HG03520 (cell line): ENCODE measurements around the gene CLEC16A.

ENCODE experiments used
- ATAC-seq: cut with Tn5 transposase; IDR thresholded peaks from one replicate; pipeline ENCODE4 v1.9.1; 2021; ENCODE audit warnings: mild to moderate bottlenecking, moderate library complexity; ENCODE audit not compliant: unreplicated experiment

CLEC16A gene

DNA sequence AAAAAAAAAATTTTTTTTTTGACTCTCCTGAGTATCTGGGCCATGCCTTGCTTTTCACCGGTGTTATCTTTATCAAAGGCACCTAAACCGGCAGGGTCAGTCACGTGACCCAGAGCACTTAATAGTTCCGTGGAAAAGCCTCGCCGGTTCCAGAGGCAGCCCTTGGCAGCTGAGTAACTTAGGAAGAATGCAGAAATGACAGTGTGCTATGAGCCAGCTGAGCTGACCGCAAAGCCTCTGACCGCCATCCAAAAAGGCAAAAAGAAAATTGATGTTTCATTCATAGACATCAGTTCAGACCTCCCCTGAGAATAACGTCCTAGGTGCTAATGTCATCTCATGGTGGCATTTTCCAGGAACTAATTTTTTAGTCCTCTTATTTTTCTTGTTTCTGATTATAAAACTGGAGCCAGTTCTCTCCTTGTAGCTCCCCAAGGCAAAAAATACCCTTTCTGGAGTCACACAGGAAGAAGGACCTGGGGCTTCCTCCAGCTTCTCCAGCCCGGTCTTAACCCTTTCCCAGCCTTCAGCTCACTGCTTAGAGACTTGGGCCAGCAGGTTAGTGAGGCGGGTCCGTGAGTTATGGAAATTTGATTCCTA is 189.1 kb downstream of the CLEC16A start:
- no peak for ATAC-seq

DNA sequence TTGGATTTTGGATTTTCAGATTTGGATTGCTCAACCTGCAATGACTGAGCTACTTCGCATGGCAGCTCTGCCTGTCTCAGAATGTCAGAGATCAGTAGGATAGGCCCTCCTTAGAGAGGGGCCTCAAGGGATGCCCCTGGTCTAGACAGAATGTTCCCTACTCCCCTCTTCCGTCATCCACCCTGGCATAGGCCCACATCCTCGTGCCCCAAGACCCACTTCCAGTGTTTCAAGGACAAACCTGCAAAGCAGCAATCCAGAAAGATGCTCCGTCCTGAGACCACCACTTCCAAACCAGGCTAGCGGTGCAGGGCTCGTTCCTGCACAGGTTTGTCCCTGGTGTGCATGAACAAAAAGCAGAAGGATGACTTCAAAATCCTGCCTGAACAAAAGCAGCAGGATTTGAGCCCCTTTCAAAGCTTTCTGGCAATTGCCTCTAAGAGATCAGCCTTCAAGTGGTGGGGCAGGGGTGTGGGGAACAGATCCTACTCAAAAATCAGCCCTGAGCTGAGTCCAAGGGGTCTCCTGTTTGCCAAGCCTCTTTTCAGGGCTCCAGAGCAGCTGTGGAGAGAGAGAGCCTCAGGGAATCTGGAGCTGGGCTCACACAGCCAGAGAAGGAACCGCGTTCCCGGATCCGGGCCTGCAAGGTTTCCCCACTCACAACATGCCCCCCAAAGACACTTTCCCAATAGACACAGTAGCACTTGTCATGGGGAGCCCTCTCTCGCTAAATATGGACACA is 190.5 kb downstream of the CLEC16A start:
- no peak for ATAC-seq

DNA sequence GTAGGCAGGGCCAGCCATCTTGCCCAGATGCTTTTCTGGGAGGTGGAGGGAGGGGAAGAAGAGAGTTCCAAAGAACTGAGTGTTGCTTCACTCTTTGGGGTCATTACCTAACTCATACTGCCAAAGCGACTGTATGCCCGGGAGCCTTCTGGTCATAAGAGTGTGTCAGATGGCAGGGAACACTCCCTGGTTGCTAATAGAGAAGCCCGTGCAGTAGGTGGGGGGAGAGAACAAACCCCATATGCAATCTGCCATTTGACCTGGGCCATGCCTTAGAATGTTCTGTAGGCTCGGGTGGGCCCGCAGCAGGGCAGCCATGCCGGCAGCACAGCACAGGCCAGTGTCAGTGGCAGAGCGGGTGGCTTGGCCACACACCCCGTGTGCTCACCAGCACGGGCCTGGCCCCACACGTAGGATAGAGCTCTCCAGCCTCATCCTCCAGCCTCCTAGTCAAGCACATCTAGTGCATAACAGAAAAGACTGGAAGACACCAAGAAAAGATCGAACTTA is 191.2 kb downstream of the CLEC16A start:
- no peak for ATAC-seq

DNA sequence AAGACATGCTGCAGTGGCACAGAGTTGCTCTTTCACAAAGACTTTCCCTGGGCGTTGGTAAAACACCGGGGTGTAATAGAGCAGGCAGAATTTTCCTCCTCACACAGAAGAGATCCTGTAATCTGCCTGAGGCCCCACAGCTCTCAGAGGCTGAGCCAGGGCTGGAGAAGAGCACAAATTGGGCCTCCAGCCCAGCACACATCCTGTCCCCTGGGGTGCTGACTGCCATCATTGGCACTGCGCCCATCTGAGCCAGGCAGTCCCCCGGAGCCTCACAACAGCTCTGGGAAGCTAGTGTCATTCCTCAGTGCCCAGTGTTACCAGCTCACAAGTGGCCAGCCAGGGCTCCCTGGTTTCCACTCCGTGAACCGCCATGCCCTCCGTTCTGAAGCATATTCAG is 192.2 kb downstream of the CLEC16A start:
- no peak for ATAC-seq

DNA sequence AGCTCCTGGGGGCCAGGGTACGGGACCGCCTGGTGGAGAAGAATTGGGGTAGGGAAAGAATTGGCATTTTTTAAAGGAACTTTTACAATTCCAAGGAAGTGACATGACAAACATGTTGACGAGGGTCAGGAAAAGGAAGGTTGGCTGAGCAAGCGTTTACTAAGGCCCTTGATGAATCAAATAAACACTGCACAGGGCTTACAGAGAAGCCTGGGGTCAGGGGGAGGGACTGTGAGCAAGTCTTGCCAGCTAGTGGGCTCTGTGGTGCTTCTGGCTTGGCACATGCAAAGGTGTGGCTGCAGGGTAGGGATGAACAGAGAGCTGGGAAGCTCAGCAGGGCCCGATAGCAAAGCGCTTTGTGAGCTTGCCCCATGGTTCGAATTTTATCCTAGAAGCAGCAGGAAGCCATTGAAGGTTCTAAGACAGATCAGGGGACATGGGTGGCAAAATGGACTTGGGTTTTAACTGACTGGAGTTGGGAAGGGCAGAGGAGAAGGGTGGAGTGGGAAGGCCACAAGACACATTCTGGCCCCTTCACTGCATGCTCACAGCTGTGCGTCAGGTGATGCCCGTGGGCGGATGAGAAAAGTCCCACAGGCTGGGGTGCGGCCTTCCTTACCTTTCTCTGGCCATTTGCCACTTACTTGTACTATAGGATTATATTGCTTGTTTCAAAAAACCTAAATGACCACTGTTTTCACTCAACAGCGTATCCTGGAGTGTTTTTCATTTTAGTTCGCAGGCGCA is 193.8 kb downstream of the CLEC16A start:
- ATAC-seq: no peak

DNA sequence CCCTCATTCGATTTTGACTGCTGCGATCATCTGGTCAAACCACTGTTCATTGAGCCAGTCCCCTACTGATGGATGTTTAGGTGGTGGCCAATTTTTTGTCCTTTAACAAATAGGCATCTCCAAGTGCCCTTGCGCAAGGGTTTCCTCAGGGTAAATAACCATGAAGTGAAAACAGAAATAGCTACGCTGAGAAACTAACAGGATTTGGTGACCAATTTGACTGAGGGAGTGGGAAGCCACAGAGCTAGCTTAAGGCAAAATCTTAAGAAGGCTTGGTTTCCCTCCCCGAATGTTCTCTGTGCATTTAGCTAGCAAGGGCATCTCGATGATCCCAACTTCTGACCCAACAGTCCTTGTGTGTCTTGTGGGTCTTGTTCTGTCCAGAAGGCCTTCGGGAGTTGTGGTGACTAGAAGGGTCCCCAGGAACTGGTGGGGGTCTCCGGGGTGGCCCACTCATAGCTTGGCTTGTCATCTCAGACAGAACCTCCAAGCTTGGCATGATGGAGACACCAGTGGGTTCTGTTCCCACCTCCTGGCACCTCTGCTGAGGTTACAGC is 194.5 kb downstream of the CLEC16A start:
- no peak for ATAC-seq

DNA sequence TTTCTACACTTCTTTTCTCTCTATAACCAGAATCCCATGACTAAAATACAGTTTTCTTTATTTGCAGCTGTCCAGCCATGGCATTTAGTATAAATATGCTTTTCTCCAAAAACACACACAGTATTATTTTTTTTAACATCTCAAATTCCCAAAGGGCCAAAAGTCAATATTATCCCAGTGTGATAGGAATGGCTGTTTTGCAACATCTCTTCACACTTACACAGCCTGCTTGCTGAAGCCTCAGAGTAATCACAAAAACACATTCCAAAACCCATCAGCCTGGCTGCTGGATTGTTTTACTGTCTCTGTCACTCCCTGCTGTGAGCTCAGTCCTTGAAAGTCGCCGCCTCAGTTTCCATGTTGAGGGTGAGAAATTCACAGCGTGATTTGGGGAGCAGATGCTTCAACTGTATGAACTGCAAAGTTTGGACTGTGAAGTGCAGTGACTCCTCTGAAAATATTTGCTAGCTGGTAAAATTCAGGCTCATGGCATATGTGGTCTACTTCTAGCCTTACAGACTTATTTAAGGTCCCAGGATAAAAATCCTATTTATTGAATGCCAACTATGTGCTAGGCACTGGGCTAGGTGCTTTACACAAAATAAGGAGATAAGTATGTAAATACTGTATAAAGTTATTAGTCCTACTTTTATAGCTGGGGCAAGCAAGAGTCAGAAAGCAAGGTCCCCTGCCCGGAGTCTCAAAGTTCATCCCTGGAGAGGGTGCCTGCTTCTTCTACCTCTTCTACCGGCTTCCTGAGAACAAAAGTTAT is 195.1 kb downstream of the CLEC16A start:
- ATAC-seq: no peak

DNA sequence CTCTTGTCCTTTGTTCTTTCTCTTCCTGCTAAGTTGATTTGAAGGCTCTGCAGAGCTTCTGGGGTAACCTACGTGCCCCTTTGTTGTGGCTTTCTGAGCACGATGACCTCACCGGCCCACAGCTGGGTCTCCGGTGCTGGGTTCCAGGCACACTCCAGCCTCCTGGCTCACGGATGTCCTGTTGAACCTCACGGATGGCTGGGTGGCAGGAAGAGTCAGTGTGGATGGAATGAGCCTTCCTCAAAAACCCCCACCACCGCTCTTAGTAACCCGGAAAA is 195.7 kb downstream of the CLEC16A start:
- ATAC-seq: no peak

DNA sequence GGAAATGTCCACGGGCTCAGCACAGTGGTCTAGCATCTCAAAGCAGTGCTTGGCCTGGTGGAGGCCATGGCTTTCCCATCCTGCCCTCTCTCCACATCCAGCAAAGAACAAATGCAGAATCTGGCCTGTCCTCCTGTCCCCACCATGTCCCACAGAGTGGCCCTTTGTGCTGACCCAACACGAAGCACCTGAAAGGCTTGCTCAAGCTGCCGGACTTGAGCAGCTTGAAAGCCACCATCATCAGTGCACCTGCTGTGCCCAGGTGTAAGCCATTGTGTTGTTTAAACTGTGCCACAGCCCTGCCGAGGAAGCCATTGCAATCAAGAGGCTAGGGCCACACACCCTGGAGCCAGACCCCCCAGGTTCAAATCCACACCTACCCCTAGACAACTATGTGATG is 196.1 kb downstream of the CLEC16A start:
- ATAC-seq: no peak

DNA sequence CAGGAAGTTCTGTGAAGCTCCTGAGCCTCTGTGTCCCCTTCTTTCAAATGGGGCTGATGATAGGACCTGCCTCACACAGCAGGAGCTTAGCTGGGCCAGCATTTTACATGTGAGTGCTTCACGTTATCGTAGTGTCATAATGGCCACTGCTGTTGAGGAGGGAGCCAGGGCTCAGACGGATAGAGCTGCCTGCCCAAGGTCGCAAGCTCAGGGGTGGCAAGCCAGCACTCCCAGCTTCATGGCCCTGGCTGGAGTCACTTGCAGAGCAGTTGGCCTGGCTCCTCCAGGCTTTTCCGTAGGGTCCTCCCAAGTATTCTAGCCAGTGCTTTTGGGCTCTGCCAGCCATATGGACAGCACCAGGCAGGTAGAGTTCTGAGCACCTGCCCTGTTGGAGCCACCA is 196.5 kb downstream of the CLEC16A start:
- no peak for ATAC-seq

DNA sequence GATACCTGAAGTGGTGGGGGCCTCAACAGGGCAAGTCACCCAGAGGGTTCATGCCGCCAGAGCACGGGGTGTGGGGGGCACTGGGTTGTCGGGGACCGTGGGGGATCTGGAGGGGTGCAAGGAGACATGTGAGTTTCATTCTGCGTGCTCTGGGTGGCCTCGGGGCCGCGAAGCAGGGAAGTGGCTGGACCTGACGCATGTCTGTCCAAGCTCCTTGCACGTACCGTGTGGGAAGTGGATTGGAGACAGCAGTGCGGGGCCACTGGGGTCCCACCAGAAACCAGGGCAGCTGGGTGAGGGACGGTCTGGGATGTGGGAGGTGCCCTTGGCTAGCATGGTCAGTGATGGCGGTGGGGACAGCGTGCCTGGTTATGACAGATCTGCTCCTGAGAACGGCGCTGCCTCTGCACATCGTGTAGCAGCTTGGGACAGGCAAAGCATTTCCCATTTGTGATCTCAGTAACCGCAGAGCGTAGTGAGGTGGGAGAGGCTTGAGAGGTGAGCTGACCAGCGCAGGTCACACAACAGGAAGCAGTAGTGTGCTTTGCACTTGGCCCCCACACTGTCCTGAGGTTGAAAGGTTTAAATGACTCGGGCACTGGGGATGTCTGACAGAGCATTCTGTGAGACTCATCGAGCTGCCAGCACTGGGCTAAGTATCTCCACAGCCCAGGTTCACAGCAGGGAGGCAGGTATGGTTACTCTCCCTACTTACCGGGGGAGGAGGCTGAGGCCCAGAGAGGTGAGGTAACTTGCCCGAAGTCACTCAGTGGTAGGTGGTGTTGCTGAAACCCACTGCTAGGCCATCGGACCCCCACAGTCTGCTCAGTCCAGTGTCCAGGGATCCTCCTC is 197.3 kb downstream of the CLEC16A start:
- no peak for ATAC-seq

DNA sequence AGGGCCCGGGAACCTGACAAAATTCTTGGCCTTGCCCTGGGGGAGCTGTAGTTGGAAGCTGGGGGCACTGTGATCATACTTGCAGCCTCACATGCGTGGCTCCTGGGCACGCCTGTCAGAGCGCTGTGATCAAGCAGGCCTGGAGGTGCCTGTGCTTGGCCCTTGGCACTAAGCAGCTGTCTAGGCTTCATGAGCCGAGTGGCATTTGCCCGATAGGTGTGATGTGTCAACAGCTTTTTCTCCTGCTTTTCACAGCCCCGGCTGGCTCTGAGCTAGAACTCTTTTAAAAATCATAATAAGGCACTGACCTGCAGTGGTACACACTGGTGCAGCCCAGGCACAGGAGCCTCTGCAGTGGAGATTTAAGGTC is 197.9 kb downstream of the CLEC16A start:
- no peak for ATAC-seq

DNA sequence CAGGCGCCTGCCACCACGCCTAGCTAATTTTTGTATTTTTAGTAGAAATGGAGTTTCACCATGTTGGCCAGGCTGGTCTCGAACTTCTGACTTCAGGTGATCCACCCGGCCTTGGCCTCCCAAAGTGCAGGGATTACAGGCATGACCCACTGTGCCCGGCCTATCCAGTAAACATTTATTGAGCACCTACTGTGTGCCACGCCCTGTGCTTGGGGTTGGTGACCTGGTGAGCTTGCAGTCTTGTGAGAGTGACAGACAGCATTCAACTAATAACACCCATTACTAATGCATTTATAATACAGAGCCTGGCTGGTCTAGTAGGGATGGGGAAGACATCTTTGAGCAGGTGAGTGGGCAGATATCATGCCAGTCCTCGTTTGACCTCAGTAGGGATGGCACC is 198.6 kb downstream of the CLEC16A start:
- no peak for ATAC-seq

DNA sequence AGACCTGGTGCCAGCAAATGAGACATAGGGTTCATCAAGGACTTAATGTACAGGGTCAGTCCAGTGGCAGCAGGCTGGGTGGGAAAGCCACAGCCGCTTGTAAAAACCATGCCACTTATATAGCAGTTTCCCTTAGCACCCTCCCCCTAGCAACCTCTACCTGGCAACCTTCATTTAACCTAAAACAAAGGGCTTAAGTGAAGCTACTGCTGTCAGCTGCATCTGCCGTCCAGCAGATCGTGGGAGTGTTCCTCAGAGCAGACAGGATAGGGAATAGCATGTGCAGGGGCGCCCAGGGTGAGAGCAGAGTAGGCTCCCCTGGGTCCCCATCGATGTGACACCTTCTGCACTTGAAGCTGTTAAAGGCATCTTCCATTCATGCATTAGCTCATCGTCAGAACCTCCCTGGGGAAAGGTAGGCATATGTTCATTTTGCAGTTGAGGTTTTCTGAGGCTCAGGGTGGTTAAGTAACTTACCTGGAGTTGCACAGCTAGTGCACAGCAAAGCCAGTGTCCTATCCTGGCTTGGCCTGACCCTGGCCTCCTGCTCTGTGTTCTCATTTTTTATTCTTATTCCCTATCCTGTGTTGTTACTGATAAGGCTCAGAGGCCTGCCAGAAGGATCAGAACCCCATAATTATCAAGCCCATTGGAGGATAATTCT is 199.1 kb downstream of the CLEC16A start:
- no peak for ATAC-seq

DNA sequence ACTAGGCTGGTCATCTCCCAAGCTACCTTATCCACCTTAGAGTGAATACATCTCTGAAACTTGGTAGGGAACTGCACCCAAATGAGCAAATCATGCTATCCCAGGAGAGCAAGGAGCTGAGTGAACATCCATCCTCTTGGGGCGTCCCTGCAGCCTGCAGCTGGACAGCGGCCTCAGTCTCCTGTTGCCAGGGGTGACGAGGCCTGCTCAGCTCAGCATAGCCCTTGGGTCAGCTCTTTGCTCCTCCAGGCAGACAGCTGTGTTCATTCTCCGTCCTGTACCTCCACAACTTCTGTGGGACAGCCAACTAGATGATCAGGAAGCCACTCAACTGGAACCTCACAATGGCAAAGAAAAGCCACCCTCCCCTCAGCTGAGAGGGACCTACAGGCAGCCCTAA is 199.8 kb downstream of the CLEC16A start:
- no peak for ATAC-seq

DNA sequence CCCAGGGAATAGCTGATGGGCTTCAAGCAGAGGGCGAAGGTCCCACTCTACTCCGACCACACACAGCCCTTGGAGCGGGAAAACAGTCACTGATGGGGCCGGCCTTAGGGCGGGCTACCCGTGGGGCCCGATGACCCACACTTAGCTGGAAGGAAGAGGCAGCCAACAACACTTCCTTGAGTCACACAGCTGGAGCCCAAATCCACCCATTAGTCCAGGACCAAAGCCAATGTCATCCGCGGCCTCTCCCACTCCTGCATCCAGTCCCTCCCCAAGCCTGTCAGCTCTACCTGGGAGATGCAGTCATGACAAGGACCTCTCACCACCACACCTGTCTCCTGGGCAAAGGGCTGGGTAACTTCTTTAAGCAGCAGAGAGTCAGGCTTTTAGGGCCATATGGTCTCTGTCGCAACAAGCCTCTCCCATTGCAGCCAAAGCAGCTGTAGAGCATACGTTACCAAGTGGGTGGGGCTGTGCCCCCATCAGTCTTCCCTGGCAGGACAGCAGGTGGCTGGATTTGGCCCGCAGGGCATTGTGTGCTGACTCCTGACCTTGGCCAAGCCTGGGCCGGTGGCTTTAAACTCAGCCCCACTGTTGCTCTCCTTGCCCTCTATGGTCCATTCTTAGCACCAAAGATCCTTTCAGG is 200.9 kb downstream of the CLEC16A start:
- no peak for ATAC-seq

DNA sequence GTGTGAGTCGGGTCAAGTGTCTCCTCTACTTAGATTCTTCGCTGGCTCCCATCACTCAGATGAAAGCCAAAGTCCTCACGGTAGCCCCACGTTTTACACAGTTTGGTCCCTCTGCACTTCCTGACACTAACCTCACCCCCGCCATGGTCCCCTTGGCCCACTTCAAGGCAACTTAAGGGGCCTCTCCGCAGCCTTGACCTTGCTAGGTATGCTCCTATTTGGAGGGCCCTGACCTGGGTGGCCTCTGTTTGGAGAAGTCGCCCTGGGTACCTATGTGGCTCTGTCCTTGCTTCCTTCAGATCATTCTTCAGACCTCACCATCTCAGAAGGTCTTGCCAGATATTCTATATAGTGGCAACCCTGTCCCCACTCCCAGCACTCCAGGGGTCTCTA is 201.5 kb downstream of the CLEC16A start:
- ATAC-seq: no peak

DNA sequence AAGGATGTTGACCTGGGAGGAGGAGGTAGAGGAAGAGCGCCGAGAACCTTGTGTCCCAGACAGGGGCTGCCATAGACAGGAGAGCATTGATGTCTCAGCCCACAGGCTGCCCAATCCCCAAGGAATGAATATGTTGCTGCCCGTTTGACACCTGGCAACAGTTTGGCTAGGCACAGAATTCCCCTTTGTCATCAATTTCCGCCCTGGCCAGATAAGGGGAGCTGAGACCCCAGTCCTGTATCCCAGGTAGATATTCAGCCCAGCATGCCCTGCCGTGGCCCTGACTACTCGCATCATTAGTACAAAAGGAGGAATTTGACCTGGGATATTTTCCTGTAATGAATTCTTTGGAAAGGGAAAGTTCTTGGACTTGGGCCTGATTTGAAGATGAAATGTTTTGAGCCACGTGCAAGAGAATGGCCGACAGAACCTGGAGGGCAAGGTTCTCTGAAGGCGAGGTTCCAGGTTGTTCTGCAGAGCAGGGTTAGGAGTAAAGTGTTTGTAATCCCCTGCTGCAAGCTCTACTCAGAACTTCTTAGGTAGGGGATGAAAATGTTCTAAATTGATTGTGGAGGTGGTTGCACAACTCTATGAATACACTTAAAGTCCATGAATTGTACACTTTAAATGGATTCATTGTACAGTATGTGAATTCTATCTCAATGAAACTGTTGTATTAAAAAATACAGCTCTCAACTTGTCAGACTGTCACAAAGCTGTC is 202.8 kb downstream of the CLEC16A start:
- no peak for ATAC-seq
